OCI-LY1 (cell line): ENCODE results near the gene LRRFIP1.
"Not testable (repeated sequence)": the region's sequence is repeated elsewhere in the genome, so short reads cannot be mapped to it uniquely, and the experiment has no call there.

Experiments used
- H2AFZ ChIP-seq: fragments of 200-600 bp; sonication (generic), shearing (Covaris generic); 2 replicates; pipeline ENCODE4 v1.6.0; 2014; ENCODE audit warnings: antibody characterized with exemption, mild to moderate bottlenecking, low read length
- H3F3A ChIP-seq: fragments of 200-600 bp; sonication (generic), shearing (Covaris generic); 2 replicates; pipeline ENCODE4 v1.6.0; 2014; ENCODE audit warnings: mild to moderate bottlenecking, antibody characterized with exemption, low read length, moderate library complexity; ENCODE audit not compliant: insufficient read depth
- H3K27ac ChIP-seq: fragments of 200-600 bp; sonication (generic); 2 replicates; pipeline ENCODE4 v1.5.1; 2014; ENCODE audit warnings: low read length, mixed run types, mild to moderate bottlenecking, low read depth; ENCODE audit not compliant: poor library complexity, severe bottlenecking
- H3K27me3 ChIP-seq: fragments of 200-600 bp; sonication (generic); 2 replicates; pipeline ENCODE4 v1.6.0; 2014; ENCODE audit warnings: antibody characterized with exemption, mild to moderate bottlenecking, low read length, moderate library complexity; ENCODE audit not compliant: insufficient read depth
- H3K36me3 ChIP-seq: fragments of 200-600 bp; sonication (generic); 2 replicates; pipeline ENCODE4 v1.6.1; 2014; ENCODE audit warnings: mild to moderate bottlenecking, antibody characterized with exemption, low read length, moderate library complexity, mixed read lengths; ENCODE audit not compliant: insufficient read depth
- H3K4me1 ChIP-seq: fragments of 200-600 bp; sonication (generic); 2 replicates; pipeline ENCODE4 v1.5.1; 2014; ENCODE audit warnings: mild to moderate bottlenecking, low read length, moderate library complexity; ENCODE audit not compliant: insufficient read depth, severe bottlenecking
- H3K4me2 ChIP-seq: fragments of 200-600 bp; sonication (generic), shearing (Covaris generic); 2 replicates; pipeline ENCODE4 v1.6.1; 2014; ENCODE audit warnings: low read length
- H3K4me3 ChIP-seq: fragments of 200-600 bp; sonication (generic); 2 replicates; pipeline ENCODE4 v1.5.1; 2014; ENCODE audit warnings: low read length, low read depth, mild to moderate bottlenecking, mixed read lengths; ENCODE audit not compliant: poor library complexity, severe bottlenecking
- H3K79me2 ChIP-seq: fragments of 200-600 bp; shearing (Covaris generic); 2 replicates; pipeline ENCODE4 v1.6.1; 2016; ENCODE audit warnings: mixed run types, low read length, mixed read lengths; ENCODE audit not compliant: insufficient read depth
- H3K9ac ChIP-seq: fragments of 200-600 bp; sonication (generic), shearing (Covaris generic); 2 replicates; pipeline ENCODE4 v1.6.1; 2014; ENCODE audit warnings: mild to moderate bottlenecking, low read length, mixed read lengths
- H3K9me2 ChIP-seq: fragments of 200-600 bp; sonication (generic), shearing (Covaris generic); 2 replicates; pipeline ENCODE4 v1.6.1; 2014; ENCODE audit warnings: low read depth, mild to moderate bottlenecking, low read length, mixed read lengths
- H3K9me3 ChIP-seq: fragments of 200-600 bp; shearing (Covaris generic); 2 replicates; pipeline ENCODE4 v1.6.1; 2014; ENCODE audit warnings: low read length, mixed read lengths
- H4K20me1 ChIP-seq: fragments of 200-600 bp; sonication (generic), shearing (Covaris generic); 2 replicates; pipeline ENCODE4 v1.6.0; 2016; ENCODE audit warnings: mild to moderate bottlenecking, low read length; ENCODE audit not compliant: insufficient read depth
- EZH2 ChIP-seq: fragments of 200-600 bp; sonication (generic), shearing (Covaris generic); IDR thresholded peaks from 2 replicates; pipeline ENCODE4 v1.8.0; 2017; ENCODE audit warnings: borderline replicate concordance, mixed run types, mild to moderate bottlenecking, antibody characterized with exemption, low read length, moderate library complexity, mixed read lengths
- TF ChIP-seq, protein P1 (sequence below): fragments of 200-600 bp; sonication (generic), shearing (Covaris generic); IDR thresholded peaks from 2 replicates; pipeline ENCODE4 v1.5.1; 2017; ENCODE audit warnings: mild to moderate bottlenecking, antibody characterized with exemption, low read length, moderate library complexity, mixed read lengths

The LRRFIP1 gene

DNA sequence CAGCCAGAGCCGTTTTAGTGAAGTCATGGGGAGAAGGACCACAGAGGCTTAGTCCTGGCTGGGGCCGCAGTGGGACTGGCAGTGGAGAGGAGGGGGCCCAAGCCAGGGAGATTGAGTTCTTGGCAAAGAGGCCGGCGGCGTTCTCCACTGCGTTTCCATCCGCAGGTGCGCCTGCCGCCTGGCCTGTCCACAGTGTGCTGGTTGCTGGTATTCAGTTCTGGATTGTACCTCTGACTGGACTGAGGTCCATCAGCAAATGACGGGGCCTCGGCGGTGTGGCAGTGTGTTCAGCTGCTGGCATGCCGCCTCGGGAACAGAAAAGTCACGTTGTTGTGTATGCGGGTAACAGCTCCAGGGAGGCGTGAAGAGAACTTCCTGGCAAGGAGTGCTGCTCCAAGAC is 36.8 kb downstream of the LRRFIP1 start:
- no peak overlapping the region for H2AFZ ChIP-seq
- no peaks in the 10 kb centered on the region for H3K9me3 ChIP-seq
- H3K4me3 ChIP-seq: no peak overlapping the region
- H3F3A ChIP-seq: no peaks in the 10 kb centered on the region
- H3K27ac ChIP-seq: peak overlapping the region; percentile 92
- H3K4me2 ChIP-seq: peak overlapping the region; percentile 46; the same call in 1 of the 2 replicates
- no peaks in the 10 kb centered on the region for H3K27me3 ChIP-seq
- no peaks in the 10 kb centered on the region for H3K36me3 ChIP-seq
- no peaks in the 10 kb centered on the region for H4K20me1 ChIP-seq
- H3K9me2 ChIP-seq: no peaks in the 10 kb centered on the region
- peaks cover 88% of the 10 kb centered on the region for H3K4me1 ChIP-seq
- TF ChIP-seq, protein P1, sequence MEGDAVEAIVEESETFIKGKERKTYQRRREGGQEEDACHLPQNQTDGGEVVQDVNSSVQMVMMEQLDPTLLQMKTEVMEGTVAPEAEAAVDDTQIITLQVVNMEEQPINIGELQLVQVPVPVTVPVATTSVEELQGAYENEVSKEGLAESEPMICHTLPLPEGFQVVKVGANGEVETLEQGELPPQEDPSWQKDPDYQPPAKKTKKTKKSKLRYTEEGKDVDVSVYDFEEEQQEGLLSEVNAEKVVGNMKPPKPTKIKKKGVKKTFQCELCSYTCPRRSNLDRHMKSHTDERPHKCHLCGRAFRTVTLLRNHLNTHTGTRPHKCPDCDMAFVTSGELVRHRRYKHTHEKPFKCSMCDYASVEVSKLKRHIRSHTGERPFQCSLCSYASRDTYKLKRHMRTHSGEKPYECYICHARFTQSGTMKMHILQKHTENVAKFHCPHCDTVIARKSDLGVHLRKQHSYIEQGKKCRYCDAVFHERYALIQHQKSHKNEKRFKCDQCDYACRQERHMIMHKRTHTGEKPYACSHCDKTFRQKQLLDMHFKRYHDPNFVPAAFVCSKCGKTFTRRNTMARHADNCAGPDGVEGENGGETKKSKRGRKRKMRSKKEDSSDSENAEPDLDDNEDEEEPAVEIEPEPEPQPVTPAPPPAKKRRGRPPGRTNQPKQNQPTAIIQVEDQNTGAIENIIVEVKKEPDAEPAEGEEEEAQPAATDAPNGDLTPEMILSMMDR: no peak
- no peak for TF ChIP-seq EZH2
- no peaks in the 10 kb centered on the region for H3K79me2 ChIP-seq
- no peak overlapping the region; the same call in 1 of the 2 replicates for H3K9ac ChIP-seq

DNA sequence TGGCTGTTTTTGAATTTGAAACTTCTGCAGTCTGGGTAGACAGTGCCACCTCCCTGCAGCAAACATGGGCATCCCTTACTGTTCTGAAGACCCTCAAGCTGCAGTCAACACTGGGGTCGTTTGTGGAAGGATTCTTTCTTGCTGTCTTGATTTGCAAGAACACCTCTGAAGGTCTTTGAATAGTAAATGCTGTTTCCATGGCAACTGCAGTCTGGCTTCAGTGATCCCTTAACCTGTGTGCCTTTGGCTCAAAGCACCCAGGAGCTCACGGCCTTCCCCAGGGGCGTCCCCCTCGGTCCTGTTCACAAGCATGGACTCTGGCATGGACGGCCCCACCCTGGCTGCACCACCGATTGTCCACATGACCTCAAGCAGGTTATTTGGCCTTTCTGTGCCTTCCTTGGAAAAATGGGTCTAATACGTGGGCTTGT is 38.3 kb downstream of the LRRFIP1 start:
- Histone ChIP-seq H3K4me1 (peaks cover 99% of the 10 kb centered on the region), H3K36me3 (no peaks in the 10 kb centered on the region), H3K9me2 (no peaks in the 10 kb centered on the region), H3K79me2 (no peaks in the 10 kb centered on the region), H2AFZ (no peak overlapping the region), H4K20me1 (no peaks in the 10 kb centered on the region), H3F3A (no peaks in the 10 kb centered on the region), H3K27ac (peak overlapping the region; percentile 92), H3K9ac (peak overlapping the region; percentile 56; the same call in 1 of the 2 replicates), H3K27me3 (no peaks in the 10 kb centered on the region), H3K9me3 (no peaks in the 10 kb centered on the region), H3K4me3 (peak overlapping the region; percentile 47), H3K4me2 (peak overlapping the region; percentile 73)
- TF ChIP-seq, protein P1: peak; percentile 43
- no peak for TF ChIP-seq EZH2

DNA sequence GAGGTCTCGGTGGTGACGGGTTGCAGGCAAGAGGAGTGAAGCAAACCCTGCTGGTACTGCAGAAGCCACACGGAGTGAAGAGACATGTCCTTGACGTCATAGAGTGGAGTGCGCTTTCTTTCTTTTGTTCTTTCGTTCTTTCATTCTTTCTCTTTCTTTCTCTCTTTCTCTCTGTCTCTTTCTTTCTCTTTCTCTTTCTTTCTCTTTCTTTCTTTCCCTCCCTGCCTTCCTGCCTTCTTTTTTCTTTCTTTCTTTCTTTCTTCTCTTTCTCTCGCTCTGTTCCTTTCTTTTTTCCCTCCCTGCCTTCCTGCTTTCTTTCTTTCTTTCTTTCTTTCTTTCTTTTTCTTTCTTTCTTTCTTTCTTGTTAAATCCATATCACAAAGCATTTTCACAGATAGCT is 39.2 kb downstream of the LRRFIP1 start:
- Histone ChIP-seq H4K20me1 (no peaks in the 10 kb centered on the region), H3K9ac (peak overlapping the region; percentile 56; the same call in 1 of the 2 replicates), H3K4me3 (peak overlapping the region; percentile 47), H3K4me1 (peaks cover 99% of the 10 kb centered on the region), H3K9me3 (no peaks in the 10 kb centered on the region), H3K27ac (peak overlapping the region; percentile 92), H3K36me3 (no peaks in the 10 kb centered on the region), H3F3A (no peaks in the 10 kb centered on the region), H3K4me2 (peak overlapping the region; percentile 73), H2AFZ (no peak overlapping the region), H3K27me3 (no peaks in the 10 kb centered on the region), H3K79me2 (no peaks in the 10 kb centered on the region), H3K9me2 (no peaks in the 10 kb centered on the region)
- TF ChIP-seq, protein P1: no peak
- TF ChIP-seq EZH2: no peak

DNA sequence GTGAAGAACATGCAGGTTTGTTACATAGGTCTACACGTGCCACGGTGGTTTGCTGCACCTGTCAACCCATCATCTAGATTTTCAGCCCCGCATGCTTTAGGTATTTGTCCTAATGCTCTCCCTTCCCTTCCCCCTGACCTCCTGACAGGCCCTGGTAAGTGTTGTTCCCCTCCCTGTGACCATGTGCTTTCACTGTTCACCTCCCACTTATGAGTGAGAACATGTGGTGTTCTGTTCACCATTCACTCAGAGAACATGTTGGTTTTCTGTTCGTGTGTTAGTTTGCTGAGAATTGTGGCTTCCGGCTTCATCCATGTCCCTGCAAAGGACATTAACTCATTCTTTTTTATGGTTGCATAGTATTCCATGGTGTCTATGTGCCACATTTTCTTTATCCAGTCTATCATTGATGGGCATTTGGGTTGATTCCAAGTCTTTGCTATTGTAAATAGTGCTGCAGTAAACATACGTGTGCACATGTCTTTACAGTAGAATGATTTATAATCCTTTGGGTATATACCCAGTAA is 39.7 kb downstream of the LRRFIP1 start:
- H3K9me2 ChIP-seq, H2AFZ ChIP-seq, H3K36me3 ChIP-seq, H3K4me3 ChIP-seq, H3K27me3 ChIP-seq, H3K9ac ChIP-seq, H3K9me3 ChIP-seq, H3F3A ChIP-seq, H3K79me2 ChIP-seq, H4K20me1 ChIP-seq: not testable (repeated sequence)
- peaks cover 99% of the 10 kb centered on the region for H3K4me1 ChIP-seq
- H3K27ac ChIP-seq: peak overlapping the region; percentile 92
- H3K4me2 ChIP-seq: peak overlapping the region; percentile 73; the same call in 1 of the 2 replicates
